SK-N-SH (cell line): Measurements from ENCODE around the gene SPOCK1.

Experiments
- CTCF ChIP-seq: fragments of 200-600 bp; sonication (generic); IDR thresholded peaks from 2 replicates; pipeline ENCODE4 v1.6.1; 2017; ENCODE audit warnings: antibody characterized with exemption, mild to moderate bottlenecking, moderate library complexity
- MAX ChIP-seq: IDR thresholded peaks from 2 replicates; pipeline ENCODE4 v1.4.0; 2012; ENCODE audit warnings: low read depth
- RAD21 ChIP-seq: IDR thresholded peaks from 2 replicates; pipeline ENCODE4 v1.6.1; 2012; ENCODE audit warnings: mild to moderate bottlenecking, low read length
- RXRA ChIP-seq: IDR thresholded peaks from 2 replicates; pipeline ENCODE4 v1.4.0; 2012; ENCODE audit warnings: low read depth, mild to moderate bottlenecking, borderline replicate concordance

- TF ChIP-seq CTCF (no peak), MAX (no peak), RAD21 (peak; percentile 27; the same call in 1 of the 2 replicates), RXRA (no peak)
Measured at GRCh38 chr5:137181667-137182066, 317.5 kb downstream of the SPOCK1 start.
